WTC11 (cell line): ENCODE results near the gene TNK2. TPM values are rescaled to one million over a fixed set of nuclear protein-coding genes. Genes with fewer than 3 reads are reported as not detected.
A peak's percentile ranks its signal among the peaks of the same experiment; 100 is the strongest.

Experiments
- ATAC-seq: fragments of 200-7000 bp; cut with Tn5 transposase; 2 replicates; pipeline ENCODE4 v1.10.0; 2021; ENCODE audit warnings: mild to moderate bottlenecking, moderate library complexity
- CTCF ChIA-PET: fragments of 300-600 bp; sonication (Branson Sonifier 250); formaldehyde crosslinking; loops from one replicate; lab custom pipeline; 2021; ENCODE audit warnings: antibody characterized with exemption; lab: Charles Lee
- POLR2A ChIA-PET: fragments of 350-600 bp; sonication (Branson Sonifier 250); formaldehyde crosslinking; loops from one replicate; lab custom pipeline; 2021; ENCODE audit warnings: antibody characterized with exemption; lab: Charles Lee
- DNase-seq: peaks from one replicate; pipeline ENCODE4 v3.0.0; 2021; ENCODE audit warnings: low spot score
- H3K27ac Mint-ChIP-seq: 2 replicates; pipeline ENCODE4 v1.8.0; 2021; ENCODE audit warnings: mixed read lengths
- H3K27me3 Mint-ChIP-seq: 2 replicates; pipeline ENCODE4 v1.8.0; 2021; ENCODE audit warnings: low read depth, mild to moderate bottlenecking, moderate library complexity, mixed read lengths
- H3K36me3 Mint-ChIP-seq: 2 replicates; pipeline ENCODE4 v1.8.0; 2021; ENCODE audit warnings: mixed read lengths
- H3K4me1 Mint-ChIP-seq: 2 replicates; pipeline ENCODE4 v1.8.0; 2022; ENCODE audit warnings: mixed read lengths
- H3K4me3 Mint-ChIP-seq: 2 replicates; pipeline ENCODE4 v1.8.0; 2021; ENCODE audit warnings: mild to moderate bottlenecking, moderate library complexity, mixed read lengths
- H3K9me3 Mint-ChIP-seq: 2 replicates; pipeline ENCODE4 v1.8.0; 2021; ENCODE audit warnings: mixed read lengths
- ATF1 ChIP-seq: sonication (generic); formaldehyde crosslinking; IDR thresholded peaks from 2 replicates; pipeline ENCODE4 v1.8.1; 2023; ENCODE audit warnings: mild to moderate bottlenecking, moderate library complexity, missing genetic modification reagents
- CTCF ChIP-seq: fragments of 200-600 bp; IDR thresholded peaks from 2 replicates; pipeline ENCODE4 v1.8.0; 2022; ENCODE audit warnings: antibody characterized with exemption
- E2F1 ChIP-seq: sonication (generic); formaldehyde crosslinking; IDR thresholded peaks from 2 replicates; pipeline ENCODE4 v1.8.0; 2022; ENCODE audit warnings: mild to moderate bottlenecking, missing genetic modification reagents
- E2F4 ChIP-seq: sonication (generic); formaldehyde crosslinking; IDR thresholded peaks from 2 replicates; pipeline ENCODE4 v1.8.1; 2022; ENCODE audit warnings: low read depth, mild to moderate bottlenecking, moderate library complexity, missing genetic modification reagents, borderline replicate concordance
- EMX1 ChIP-seq: fragments of 250-450 bp; sonication (Bioruptor Pico); IDR thresholded peaks from 2 replicates; pipeline ENCODE4 v1.8.0; 2021; ENCODE audit warnings: mild to moderate bottlenecking
- HMGXB4 ChIP-seq: sonication (generic); formaldehyde crosslinking; IDR thresholded peaks from 2 replicates; pipeline ENCODE4 v1.8.1; 2023; ENCODE audit warnings: mild to moderate bottlenecking, moderate library complexity, missing genetic modification reagents
- IRF2 ChIP-seq: sonication (generic); formaldehyde crosslinking; IDR thresholded peaks from 2 replicates; pipeline ENCODE4 v1.8.0; 2022; ENCODE audit warnings: low read depth, missing genetic modification reagents, borderline replicate concordance
- MYBL2 ChIP-seq: sonication (generic); formaldehyde crosslinking; IDR thresholded peaks from 2 replicates; pipeline ENCODE4 v1.8.1; 2023; ENCODE audit warnings: mild to moderate bottlenecking, moderate library complexity, missing genetic modification reagents
- NFATC4 ChIP-seq: fragments of 250-450 bp; sonication (Bioruptor Pico); IDR thresholded peaks from 2 replicates; pipeline ENCODE4 v1.9.0; 2021; ENCODE audit warnings: mild to moderate bottlenecking
- NFYB ChIP-seq: sonication (generic); formaldehyde crosslinking; conservative IDR thresholded peaks from 2 replicates; pipeline ENCODE4 v1.8.0; 2022; ENCODE audit warnings: low read depth, missing genetic modification reagents
- PRRX2 ChIP-seq: fragments of 250-450 bp; sonication (Bioruptor Pico); IDR thresholded peaks from 2 replicates; pipeline ENCODE4 v1.8.0; 2021; ENCODE audit warnings: mild to moderate bottlenecking
- SP1 ChIP-seq: sonication (generic); formaldehyde crosslinking; conservative IDR thresholded peaks from 2 replicates; pipeline ENCODE4 v1.8.1; 2022; ENCODE audit warnings: missing genetic modification reagents
- TCF7 ChIP-seq: sonication (generic); formaldehyde crosslinking; IDR thresholded peaks from 2 replicates; pipeline ENCODE4 v1.8.0; 2022; ENCODE audit warnings: mild to moderate bottlenecking, low read depth, missing genetic modification reagents, moderate library complexity
- TEAD1 ChIP-seq: sonication (generic); formaldehyde crosslinking; IDR thresholded peaks from 2 replicates; pipeline ENCODE4 v1.8.0; 2022; ENCODE audit warnings: mild to moderate bottlenecking, missing genetic modification reagents
- USF1 ChIP-seq: sonication (generic); formaldehyde crosslinking; IDR thresholded peaks from 2 replicates; pipeline ENCODE4 v1.8.0; 2022; ENCODE audit warnings: mild to moderate bottlenecking, missing genetic modification reagents
- USF2 ChIP-seq: sonication (generic); formaldehyde crosslinking; IDR thresholded peaks from 2 replicates; pipeline ENCODE4 v1.8.1; 2023; ENCODE audit warnings: mild to moderate bottlenecking, missing genetic modification reagents, moderate library complexity
- ZBTB21 ChIP-seq: sonication (generic); formaldehyde crosslinking; IDR thresholded peaks from 2 replicates; pipeline ENCODE4 v1.8.1; 2023; ENCODE audit warnings: mild to moderate bottlenecking, missing genetic modification reagents, borderline replicate concordance
- ZBTB43 ChIP-seq: sonication (generic); formaldehyde crosslinking; IDR thresholded peaks from 2 replicates; pipeline ENCODE4 v1.8.1; 2023; ENCODE audit warnings: mild to moderate bottlenecking, missing genetic modification reagents
- ZNF121 ChIP-seq: sonication (generic); formaldehyde crosslinking; IDR thresholded peaks from 2 replicates; pipeline ENCODE4 v1.8.0; 2023; ENCODE audit warnings: missing genetic modification reagents
- ZNF219 ChIP-seq: sonication (generic); formaldehyde crosslinking; IDR thresholded peaks from 2 replicates; pipeline ENCODE4 v1.8.0; 2023; ENCODE audit warnings: missing genetic modification reagents, mild to moderate bottlenecking, borderline replicate concordance
- ZNF281 ChIP-seq: sonication (generic); formaldehyde crosslinking; IDR thresholded peaks from 2 replicates; pipeline ENCODE4 v1.8.0; 2023; ENCODE audit warnings: mild to moderate bottlenecking, missing genetic modification reagents
- ZNF423 ChIP-seq: fragments of 250-450 bp; sonication (Bioruptor Pico); IDR thresholded peaks from 2 replicates; pipeline ENCODE4 v2.1.2; 2022; ENCODE audit warnings: mild to moderate bottlenecking, moderate library complexity
- total RNA-seq: library from RNA; stranded (reverse); gene quantifications from 3 replicates; pipeline ENCODE4 v1.2.3, GENCODE V29; 2021

TNK2 gene
- total RNA-seq, 1 experiment from 2014 or later = 58.4 TPM

GRCh38 chr3:195916291-195916690, 7.9 kb upstream of the TNK2 start:
- H3K27me3 Mint-ChIP-seq = peaks cover 5% of the 10 kb centered on the region; the same call in 1 of the 2 replicates
- no peak for TF ChIP-seq TCF7
- no peak for TF ChIP-seq IRF2 (CRISPR knock-in tag)
- no peak for TF ChIP-seq E2F4 (CRISPR knock-in tag)
- no peak for TF ChIP-seq USF2
- no peak for TF ChIP-seq NFATC4 (CRISPR knock-in tag)
- no peak for TF ChIP-seq ZNF219 (CRISPR knock-in tag)
- no peak for TF ChIP-seq TEAD1
- POLR2A ChIA-PET = no interaction called here

GRCh38 chr3:195914648-195915473, 6.5 kb upstream of the TNK2 start:
- POLR2A ChIA-PET = interaction anchor here (1.4 kb wide), 2 partner anchors 25 to 56 kb away, joined by 4 to 6 read pairs; no protein-coding TSS in a partner anchor
- DNase-seq (peak; percentile 96), ATAC-seq (peak; percentile 88)
- Mint-ChIP-seq H3K9me3 (no peaks in the 10 kb centered on the region), H3K27me3 (peaks cover 8% of the 10 kb centered on the region; the same call in 1 of the 2 replicates), H3K4me1 (peaks cover 24% of the 10 kb centered on the region), H3K36me3 (no peaks in the 10 kb centered on the region), H3K4me3 (peak overlapping the region; percentile 48), H3K27ac (peak overlapping the region; percentile 99)
- CTCF ChIA-PET = interaction anchor here (0.6 to 4.2 kb wide), 29 partner anchors 10 to 195 kb away, joined by 3 to 102 read pairs (median 4); no protein-coding TSS in a partner anchor
- TF ChIP-seq HMGXB4 (CRISPR knock-in tag) (no peak), TEAD1 (no peak), EMX1 (CRISPR knock-in tag) (no peak), E2F1 (CRISPR knock-in tag) (no peak), ZNF281 (no peak), USF1 (CRISPR knock-in tag) (peak; percentile 59), ZBTB43 (peak; percentile 44; the same call in 1 of the 2 replicates), ZBTB21 (peak; percentile 77), ATF1 (CRISPR knock-in tag) (no peak), NFYB (CRISPR knock-in tag) (peak; percentile 64), MYBL2 (CRISPR knock-in tag) (no peak), IRF2 (CRISPR knock-in tag) (no peak), CTCF (peak; percentile 89), SP1 (CRISPR knock-in tag) (peak; percentile 60; the same call in 1 of the 2 replicates), ZNF423 (no peak), PRRX2 (CRISPR knock-in tag) (no peak), ZNF219 (CRISPR knock-in tag) (no peak), ZNF121 (CRISPR knock-in tag) (no peak)

More at GRCh38 chr3:195916291-195916690, 7.9 kb upstream of the TNK2 start:
- H3K9me3 Mint-ChIP-seq = no peaks in the 10 kb centered on the region
- no peak overlapping the region for H3K27ac Mint-ChIP-seq
- no peak overlapping the region for H3K4me3 Mint-ChIP-seq
- ATAC-seq = no peak
- peaks cover 17% of the 10 kb centered on the region for H3K4me1 Mint-ChIP-seq
- CTCF ChIA-PET = interaction anchor here (1.0 to 4.2 kb wide), 4 partner anchors 21 to 57 kb away, joined by 4 to 102 read pairs (median 14); no protein-coding TSS in a partner anchor
- H3K36me3 Mint-ChIP-seq = no peaks in the 10 kb centered on the region
- DNase-seq = no peak
